ENCODE data around the gene HIVEP1. TPM values are rescaled to one million over a fixed set of nuclear protein-coding genes. Genes with fewer than 3 reads are reported as not detected.

The HIVEP1 gene
- total and polyA plus RNA-seq, 4 donors: 5.2 to 40.8 (median 16.7) TPM

GRCh38 chr6:12088531-12088930 is 76.4 kb downstream of the HIVEP1 start:
- no peaks in the 10 kb centered on the region for H3K36me3 ChIP-seq (ENCODE audit: control insufficient read depth in 1 of 2, insufficient read depth in 2 of 2, low read length in 1 of 2)
- no peaks in the 10 kb centered on the region for H3K27me3 ChIP-seq (ENCODE audit: control insufficient read depth in 1 of 2, insufficient read depth in 2 of 2, low read length in 1 of 2)
- 89 to 97% methylated on average over 1 of the region's 1 CpG for WGBS, 2 donors
- H3K4me1 ChIP-seq (ENCODE audit: control insufficient read depth in 1 of 2, insufficient read depth in 2 of 2, low read length in 2 of 2): no peaks in the 10 kb centered on the region
- no peak overlapping the region for H3K27ac ChIP-seq (ENCODE audit: low read depth in 1 of 2, low read length in 2 of 2)
- DNase-seq: no peak
- no peak overlapping the region for H3K4me3 ChIP-seq (ENCODE audit: low read length in 2 of 2)
- H3K9me3 ChIP-seq (ENCODE audit: control insufficient read depth, low read length): no peaks in the 10 kb centered on the region
- ATAC-seq (ENCODE audit: low FRiP score): no peak
- intact Hi-C loops (cut with DNase I): no loop called here

GRCh38 chr6:12090714-12091113 is 78.6 kb downstream of the HIVEP1 start:
- Histone ChIP-seq H3K27ac (ENCODE audit: low read depth in 1 of 2, low read length in 2 of 2) (no peak overlapping the region), H3K4me1 (ENCODE audit: control insufficient read depth in 1 of 2, insufficient read depth in 2 of 2, low read length in 2 of 2) (no peaks in the 10 kb centered on the region), H3K27me3 (ENCODE audit: control insufficient read depth in 1 of 2, insufficient read depth in 2 of 2, low read length in 1 of 2) (no peaks in the 10 kb centered on the region), H3K36me3 (ENCODE audit: control insufficient read depth in 1 of 2, insufficient read depth in 2 of 2, low read length in 1 of 2) (no peaks in the 10 kb centered on the region), H3K9me3 (ENCODE audit: control insufficient read depth, low read length) (no peaks in the 10 kb centered on the region), H3K4me3 (ENCODE audit: low read length in 2 of 2) (no peak overlapping the region)
- ATAC-seq (ENCODE audit: low FRiP score): no peak
- intact Hi-C loops (cut with DNase I): no loop called here
- DNase-seq: no peak

- H3K36me3 ChIP-seq (ENCODE audit: control insufficient read depth in 1 of 2, insufficient read depth in 2 of 2, low read length in 1 of 2): no peaks in the 10 kb centered on the region
- H3K27ac ChIP-seq (ENCODE audit: low read depth in 1 of 2, low read length in 2 of 2): no peak overlapping the region
- no peak for DNase-seq
- intact Hi-C loops (cut with DNase I): no loop called here
- ATAC-seq (ENCODE audit: low FRiP score): no peak
- no peaks in the 10 kb centered on the region for H3K9me3 ChIP-seq (ENCODE audit: control insufficient read depth, low read length)
- 95 to 96% methylated on average over 5 of the region's 5 CpGs for WGBS, 2 donors
- no peaks in the 10 kb centered on the region for H3K27me3 ChIP-seq (ENCODE audit: control insufficient read depth in 1 of 2, insufficient read depth in 2 of 2, low read length in 1 of 2)
- no peak overlapping the region for H3K4me3 ChIP-seq (ENCODE audit: low read length in 2 of 2)
- H3K4me1 ChIP-seq (ENCODE audit: control insufficient read depth in 1 of 2, insufficient read depth in 2 of 2, low read length in 2 of 2): no peaks in the 10 kb centered on the region
These were observed 80.7 kb downstream of the HIVEP1 start for GRCh38 chr6:12092762-12093161.

DNA sequence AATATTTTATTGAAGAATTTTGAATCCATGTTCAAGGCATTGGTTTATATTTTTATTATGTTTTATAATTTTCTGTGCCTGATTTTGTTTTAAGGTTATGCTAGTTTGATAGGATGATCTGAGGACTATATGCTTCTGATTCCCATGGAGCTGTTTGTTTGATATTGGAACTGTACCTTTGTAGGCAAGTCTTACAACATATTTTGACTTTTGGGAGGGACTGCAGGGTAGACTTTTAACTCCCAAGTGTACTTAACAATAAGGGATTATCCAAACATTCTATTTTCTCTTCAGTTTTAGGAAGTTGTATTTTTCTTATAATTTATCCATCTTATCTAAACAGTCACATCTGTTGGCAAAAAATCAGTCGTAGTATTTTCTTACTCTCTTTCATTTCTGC is 82.6 kb downstream of the HIVEP1 start:
- no peak overlapping the region for H3K4me3 ChIP-seq (ENCODE audit: low read length in 2 of 2)
- 56 to 67% methylated on average over 1 of the region's 1 CpG for WGBS, 2 donors
- H3K27ac ChIP-seq (ENCODE audit: low read depth in 1 of 2, low read length in 2 of 2): no peak overlapping the region
- H3K9me3 ChIP-seq (ENCODE audit: control insufficient read depth, low read length): no peaks in the 10 kb centered on the region
- no peaks in the 10 kb centered on the region for H3K27me3 ChIP-seq (ENCODE audit: control insufficient read depth in 1 of 2, insufficient read depth in 2 of 2, low read length in 1 of 2)
- no peak for ATAC-seq (ENCODE audit: low FRiP score)
- no peaks in the 10 kb centered on the region for H3K4me1 ChIP-seq (ENCODE audit: control insufficient read depth in 1 of 2, insufficient read depth in 2 of 2, low read length in 2 of 2)
- no peak for DNase-seq
- intact Hi-C loops (cut with DNase I): no loop called here
- H3K36me3 ChIP-seq (ENCODE audit: control insufficient read depth in 1 of 2, insufficient read depth in 2 of 2, low read length in 1 of 2): no peaks in the 10 kb centered on the region

GRCh38 chr6:12096342-12096741 is 84.2 kb downstream of the HIVEP1 start:
- ATAC-seq (ENCODE audit: low FRiP score) (no peak), DNase-seq (no peak)
- intact Hi-C loops (cut with DNase I): no loop called here
- Histone ChIP-seq H3K27ac (ENCODE audit: low read depth in 1 of 2, low read length in 2 of 2) (no peak overlapping the region), H3K9me3 (ENCODE audit: control insufficient read depth, low read length) (no peaks in the 10 kb centered on the region), H3K27me3 (ENCODE audit: control insufficient read depth in 1 of 2, insufficient read depth in 2 of 2, low read length in 1 of 2) (no peaks in the 10 kb centered on the region), H3K4me1 (ENCODE audit: control insufficient read depth in 1 of 2, insufficient read depth in 2 of 2, low read length in 2 of 2) (no peaks in the 10 kb centered on the region), H3K4me3 (ENCODE audit: low read length in 2 of 2) (no peak overlapping the region), H3K36me3 (ENCODE audit: control insufficient read depth in 1 of 2, insufficient read depth in 2 of 2, low read length in 1 of 2) (no peaks in the 10 kb centered on the region)
- 96 to 97% methylated on average over 3 of the region's 3 CpGs for WGBS, 2 donors

DNA sequence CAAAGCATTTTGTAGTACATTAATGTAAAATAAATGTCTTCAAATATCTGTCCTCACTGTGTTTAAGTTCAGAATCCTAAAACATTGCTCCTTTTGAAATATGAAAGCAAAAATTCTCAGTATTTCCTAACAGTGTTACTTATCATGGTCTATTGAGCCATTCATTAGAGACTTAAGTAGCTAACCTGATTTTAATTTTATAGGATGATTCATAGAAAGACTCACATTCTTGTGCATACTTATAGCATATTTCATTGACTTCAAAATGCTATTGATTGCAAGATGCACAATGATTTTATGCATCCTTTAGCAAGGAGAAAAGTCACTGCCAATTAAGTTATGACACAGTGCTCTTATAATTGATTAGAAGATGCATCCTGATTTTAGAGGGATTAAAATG is 85.7 kb downstream of the HIVEP1 start:
- Histone ChIP-seq H3K36me3 (ENCODE audit: control insufficient read depth in 1 of 2, insufficient read depth in 2 of 2, low read length in 1 of 2) (no peaks in the 10 kb centered on the region), H3K27me3 (ENCODE audit: control insufficient read depth in 1 of 2, insufficient read depth in 2 of 2, low read length in 1 of 2) (no peaks in the 10 kb centered on the region), H3K9me3 (ENCODE audit: control insufficient read depth, low read length) (no peaks in the 10 kb centered on the region), H3K27ac (ENCODE audit: low read depth in 1 of 2, low read length in 2 of 2) (no peak overlapping the region), H3K4me3 (ENCODE audit: low read length in 2 of 2) (no peak overlapping the region), H3K4me1 (ENCODE audit: control insufficient read depth in 1 of 2, insufficient read depth in 2 of 2, low read length in 2 of 2) (no peaks in the 10 kb centered on the region)
- no peak for ATAC-seq (ENCODE audit: low FRiP score)
- intact Hi-C loops (cut with DNase I): no loop called here
- DNase-seq: no peak

- no peaks in the 10 kb centered on the region for H3K27me3 ChIP-seq (ENCODE audit: control insufficient read depth in 1 of 2, insufficient read depth in 2 of 2, low read length in 1 of 2)
- no peak overlapping the region for H3K27ac ChIP-seq (ENCODE audit: low read depth in 1 of 2, low read length in 2 of 2)
- intact Hi-C loops (cut with DNase I): no loop called here
- H3K36me3 ChIP-seq (ENCODE audit: control insufficient read depth in 1 of 2, insufficient read depth in 2 of 2, low read length in 1 of 2): no peaks in the 10 kb centered on the region
- no peak for DNase-seq
- no peaks in the 10 kb centered on the region for H3K4me1 ChIP-seq (ENCODE audit: control insufficient read depth in 1 of 2, insufficient read depth in 2 of 2, low read length in 2 of 2)
- no peak overlapping the region for H3K4me3 ChIP-seq (ENCODE audit: low read length in 2 of 2)
- ATAC-seq (ENCODE audit: low FRiP score): no peak
- H3K9me3 ChIP-seq (ENCODE audit: control insufficient read depth, low read length): no peaks in the 10 kb centered on the region
- 67 to 77% methylated on average over 4 of the region's 4 CpGs for WGBS, 2 donors
These were observed 87.7 kb downstream of the HIVEP1 start for GRCh38 chr6:12099623-12100338.

GRCh38 chr6:12101048-12101447 is 88.9 kb downstream of the HIVEP1 start:
- Histone ChIP-seq H3K27me3 (ENCODE audit: control insufficient read depth in 1 of 2, insufficient read depth in 2 of 2, low read length in 1 of 2) (no peaks in the 10 kb centered on the region), H3K4me3 (ENCODE audit: low read length in 2 of 2) (no peak overlapping the region), H3K27ac (ENCODE audit: low read depth in 1 of 2, low read length in 2 of 2) (no peak overlapping the region), H3K36me3 (ENCODE audit: control insufficient read depth in 1 of 2, insufficient read depth in 2 of 2, low read length in 1 of 2) (no peaks in the 10 kb centered on the region), H3K4me1 (ENCODE audit: control insufficient read depth in 1 of 2, insufficient read depth in 2 of 2, low read length in 2 of 2) (no peaks in the 10 kb centered on the region), H3K9me3 (ENCODE audit: control insufficient read depth, low read length) (no peaks in the 10 kb centered on the region)
- DNase-seq (no peak), ATAC-seq (ENCODE audit: low FRiP score) (no peak)
- intact Hi-C loops (cut with DNase I): no loop called here

GRCh38 chr6:12101653-12102312 is 89.7 kb downstream of the HIVEP1 start:
- intact Hi-C loops (cut with DNase I): no loop called here
- no peak for DNase-seq
- Histone ChIP-seq H3K9me3 (ENCODE audit: control insufficient read depth, low read length) (no peaks in the 10 kb centered on the region), H3K36me3 (ENCODE audit: control insufficient read depth in 1 of 2, insufficient read depth in 2 of 2, low read length in 1 of 2) (no peaks in the 10 kb centered on the region), H3K27me3 (ENCODE audit: control insufficient read depth in 1 of 2, insufficient read depth in 2 of 2, low read length in 1 of 2) (no peaks in the 10 kb centered on the region), H3K4me3 (ENCODE audit: low read length in 2 of 2) (no peak overlapping the region), H3K4me1 (ENCODE audit: control insufficient read depth in 1 of 2, insufficient read depth in 2 of 2, low read length in 2 of 2) (no peaks in the 10 kb centered on the region), H3K27ac (ENCODE audit: low read depth in 1 of 2, low read length in 2 of 2) (no peak overlapping the region)
- no peak for ATAC-seq (ENCODE audit: low FRiP score)
